HepG2 (cell line): ENCODE results near the gene DGKB.

Experiments used
- TBP ChIP-seq: sonication (generic); formaldehyde crosslinking; IDR thresholded peaks from 2 replicates; pipeline ENCODE4 v1.5.0; 2020; ENCODE audit warnings: missing genetic modification reagents
- TF ChIP-seq, protein P1 (sequence below): IDR thresholded peaks from 2 replicates; pipeline ENCODE4 v1.6.1; 2016; ENCODE audit warnings: low read depth, borderline replicate concordance

DNA sequence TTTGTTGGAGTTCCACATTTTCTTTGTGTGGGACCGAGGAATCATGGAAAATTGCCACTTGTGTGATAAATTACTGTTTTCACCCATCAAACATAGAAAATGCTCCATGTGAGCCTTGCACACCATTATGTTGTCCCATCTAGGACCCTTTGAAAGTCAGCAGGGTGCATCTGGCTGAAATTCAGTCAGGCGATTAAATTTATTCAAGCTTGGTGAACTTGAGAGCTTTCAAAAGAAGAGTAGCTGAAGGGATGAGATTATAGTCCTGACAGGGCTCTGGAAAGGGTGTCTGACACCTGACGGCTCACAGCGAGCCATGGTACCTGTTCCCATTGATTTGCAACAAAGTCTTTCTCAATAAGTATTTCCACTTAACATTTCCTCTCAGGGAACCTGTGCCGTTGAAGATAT, 513.4 kb downstream of the DGKB start:
- no peak for TF ChIP-seq TBP (CRISPR knock-in tag)
- TF ChIP-seq, protein P1, sequence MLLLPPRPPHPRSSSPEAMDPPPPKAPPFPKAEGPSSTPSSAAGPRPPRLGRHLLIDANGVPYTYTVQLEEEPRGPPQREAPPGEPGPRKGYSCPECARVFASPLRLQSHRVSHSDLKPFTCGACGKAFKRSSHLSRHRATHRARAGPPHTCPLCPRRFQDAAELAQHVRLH: no peak
